GM08714 (cell line): ENCODE results near the gene GMPR2.

Experiments used
- H3K4me3 ChIP-seq: fragments of 200-500 bp; sonication (Bioruptor generic); 2 replicates; pipeline ENCODE4 v1.5.1; 2014; ENCODE audit warnings: mild to moderate bottlenecking, low read length, inconsistent platforms
- ZNF274 ChIP-seq: IDR thresholded peaks from 2 replicates; pipeline ENCODE4 v1.6.1; 2012; ENCODE audit warnings: mild to moderate bottlenecking, low read depth, low read length

The GMPR2 gene

GRCh38 chr14:24269910-24270536 is 37.3 kb downstream of the GMPR2 start:
- no peak overlapping the region for H3K4me3 ChIP-seq
- no peak for TF ChIP-seq ZNF274

- peak overlapping the region; percentile 79 for H3K4me3 ChIP-seq
- no peak for TF ChIP-seq ZNF274
Measured at GRCh38 chr14:24270537-24271133, 37.9 kb downstream of the GMPR2 start.

GRCh38 chr14:24271134-24271833 is 38.6 kb downstream of the GMPR2 start, which contains the start of gene RABGGTA:
RABGGTA (minus strand) TSS chr14:24271597; CDS start chr14:24271115, 482 bp downstream.
- no peak for TF ChIP-seq ZNF274
- H3K4me3 ChIP-seq, result peak within 1 kb of the TSS; percentile 79

GRCh38 chr14:24271834-24272263 is 39.1 kb downstream of the GMPR2 start:
- H3K4me3 ChIP-seq, result peak overlapping the region; percentile 79; the same call in 1 of the 2 replicates
- no peak for TF ChIP-seq ZNF274

GRCh38 chr14:24272467-24272866 is 39.7 kb downstream of the GMPR2 start:
- no peak for TF ChIP-seq ZNF274
- H3K4me3 ChIP-seq, result no peak overlapping the region

GRCh38 chr14:24273422-24273998 is 40.8 kb downstream of the GMPR2 start:
- TF ChIP-seq ZNF274, result no peak
- H3K4me3 ChIP-seq, result no peak overlapping the region

- no peak for TF ChIP-seq ZNF274
- H3K4me3 ChIP-seq, result peak overlapping the region; percentile 5; the same call in 1 of the 2 replicates
Measured at GRCh38 chr14:24274101-24274543, 41.4 kb downstream of the GMPR2 start.

- no peak for TF ChIP-seq ZNF274
Measured at GRCh38 chr14:24277071-24277470, 44.3 kb downstream of the GMPR2 start.

GRCh38 chr14:24277606-24278321 is 45.0 kb downstream of the GMPR2 start:
- TF ChIP-seq ZNF274, result no peak
- no peak overlapping the region for H3K4me3 ChIP-seq

More at GRCh38 chr14:24277071-24277470, 44.3 kb downstream of the GMPR2 start:
- H3K4me3 ChIP-seq, result no peak overlapping the region

GRCh38 chr14:24278424-24278823 is 45.7 kb downstream of the GMPR2 start:
- no peak for TF ChIP-seq ZNF274
- H3K4me3 ChIP-seq, result no peak overlapping the region

GRCh38 chr14:24279301-24280186 is 46.8 kb downstream of the GMPR2 start:
- TF ChIP-seq ZNF274, result no peak

GRCh38 chr14:24280797-24281460 is 48.2 kb downstream of the GMPR2 start:
- no peak overlapping the region for H3K4me3 ChIP-seq
- TF ChIP-seq ZNF274, result no peak

More at GRCh38 chr14:24279301-24280186, 46.8 kb downstream of the GMPR2 start:
- H3K4me3 ChIP-seq, result no peak overlapping the region
